Inferior parietal cortex (tissue), 1 donor: ENCODE measurements around the gene CCND2.

Experiments
- DNase-seq: peaks from one replicate; pipeline ENCODE4 v3.0.0-alpha.2; 2016; ENCODE audit errors: extremely low spot score

The CCND2 gene

GRCh38 chr12:4256043-4256826, 17.3 kb upstream of the CCND2 start:
- no peak for DNase-seq

GRCh38 chr12:4257442-4257841, 16.1 kb upstream of the CCND2 start:
- DNase-seq, result no peak

- no peak for DNase-seq
Measured at GRCh38 chr12:4259099-4259498, 14.5 kb upstream of the CCND2 start.

GRCh38 chr12:4261655-4262054, 11.9 kb upstream of the CCND2 start:
- no peak for DNase-seq

GRCh38 chr12:4265280-4265679, 8.3 kb upstream of the CCND2 start:
- no peak for DNase-seq

- DNase-seq, result no peak
Measured at GRCh38 chr12:4266990-4267389, 6.6 kb upstream of the CCND2 start.

- no peak for DNase-seq
Measured at GRCh38 chr12:4267704-4268328, 5.7 kb upstream of the CCND2 start.

GRCh38 chr12:4268329-4269181, 5.0 kb upstream of the CCND2 start:
- DNase-seq, result no peak

- DNase-seq, result no peak
Measured at GRCh38 chr12:4269279-4269991, 4.1 kb upstream of the CCND2 start.

GRCh38 chr12:4270016-4270830, 3.3 kb upstream of the CCND2 start:
- no peak for DNase-seq

GRCh38 chr12:4270831-4271716, 2.5 kb upstream of the CCND2 start:
- no peak for DNase-seq

GRCh38 chr12:4271717-4272423, 1.7 kb upstream of the CCND2 start:
- peak; percentile 62 for DNase-seq

- no peak for DNase-seq
Measured at GRCh38 chr12:4272424-4273272, 914 bp upstream of the CCND2 start.

GRCh38 chr12:4273273-4273651, 300 bp upstream of the CCND2 start:
- no peak for DNase-seq

- DNase-seq, result no peak
Measured at GRCh38 chr12:4274396-4275015, 944 bp downstream of the CCND2 start.

- no peak for DNase-seq
Measured at GRCh38 chr12:4275016-4275869, 1.7 kb downstream of the CCND2 start.

GRCh38 chr12:4275870-4276301, 2.3 kb downstream of the CCND2 start:
- no peak for DNase-seq
